Non-pigmented ciliary epithelial cell (primary cell): ENCODE data around the gene TUBGCP6.

Experiments
- DNase-seq: peaks from one replicate; pipeline ENCODE4 v3.0.0-alpha.2; 2010; ENCODE audit warnings: low read depth

The TUBGCP6 gene

GRCh38 chr22:50194037-50194805 is 50.6 kb downstream of the TUBGCP6 start:
- no peak for DNase-seq

- DNase-seq, result no peak
These were observed 51.2 kb downstream of the TUBGCP6 start for GRCh38 chr22:50193621-50194020.

GRCh38 chr22:50192436-50193204 is 52.2 kb downstream of the TUBGCP6 start:
- no peak for DNase-seq

GRCh38 chr22:50190941-50191741 is 53.7 kb downstream of the TUBGCP6 start:
- DNase-seq, result no peak

- no peak for DNase-seq
These were observed 54.5 kb downstream of the TUBGCP6 start for GRCh38 chr22:50190182-50190940.

GRCh38 chr22:50189849-50190181 is 55.0 kb downstream of the TUBGCP6 start:
- no peak for DNase-seq

GRCh38 chr22:50189184-50189848 is 55.5 kb downstream of the TUBGCP6 start:
- DNase-seq, result no peak

- DNase-seq, result no peak
These were observed 56.5 kb downstream of the TUBGCP6 start for GRCh38 chr22:50188356-50188755.

GRCh38 chr22:50186761-50187523 is 57.9 kb downstream of the TUBGCP6 start:
- no peak for DNase-seq

- no peak for DNase-seq
These were observed 58.6 kb downstream of the TUBGCP6 start for GRCh38 chr22:50186181-50186714.

- DNase-seq, result peak; percentile 31
These were observed 59.3 kb downstream of the TUBGCP6 start, which contains the start of gene TRABD for GRCh38 chr22:50185375-50186087. Gene TRABD (plus strand): TSS chr22:50185913. CDS start chr22:50193061, 7,148 bp downstream.

- DNase-seq, result no peak
These were observed 59.9 kb downstream of the TUBGCP6 start for GRCh38 chr22:50184902-50185374.

- no peak for DNase-seq
These were observed 60.6 kb downstream of the TUBGCP6 start for GRCh38 chr22:50184004-50184901.

GRCh38 chr22:50183141-50183971 is 61.5 kb downstream of the TUBGCP6 start:
- DNase-seq, result no peak

GRCh38 chr22:50182176-50183081 is 62.4 kb downstream of the TUBGCP6 start:
- DNase-seq, result no peak
